ENCODE data around the gene DEGS1.
A peak's percentile ranks its signal among the peaks of the same experiment; 100 is the strongest.

Gene DEGS1

DNA sequence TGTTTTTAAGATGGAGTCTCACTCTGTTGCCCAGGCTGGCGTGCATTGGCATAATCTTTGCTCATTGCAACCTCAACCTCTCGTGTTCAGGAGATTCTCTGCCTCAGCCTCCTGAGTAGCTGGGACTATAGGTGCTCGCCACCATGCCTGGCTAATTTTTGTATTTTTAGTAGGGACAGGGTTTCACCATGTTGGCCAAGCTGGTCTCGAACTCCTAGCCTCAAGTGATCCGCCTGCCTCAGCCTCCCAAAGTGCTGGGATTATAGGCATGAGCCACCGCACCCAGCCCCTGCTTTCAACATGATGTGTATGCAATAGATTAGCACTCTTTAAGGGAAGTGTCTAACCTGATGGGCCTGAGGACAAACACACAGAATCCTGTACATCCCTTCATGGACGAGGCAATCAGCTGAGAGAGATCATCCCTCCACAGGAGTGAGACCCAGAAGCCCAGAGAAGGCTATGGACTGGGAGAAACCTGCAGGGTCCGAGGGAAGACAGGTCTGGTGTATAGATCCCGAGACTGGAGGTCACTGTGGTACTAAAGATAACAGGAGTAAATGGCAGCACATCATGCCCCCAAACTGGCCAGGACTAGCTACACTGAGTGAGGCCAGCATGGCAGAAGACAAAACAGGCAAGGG lies 5.6 kb upstream of the DEGS1 start:
- Histone ChIP-seq H3K9me2 (replicated peaks; ENCODE audit: insufficient read depth, low read length) (no peaks in the 10 kb centered on the region), H2AFZ (ENCODE audit: low read length) (no peak overlapping the region), H3K36me3 (replicated peaks; ENCODE audit: insufficient read depth, low read length) (no peaks in the 10 kb centered on the region), H3K9ac (ENCODE audit: low read length) (no peak overlapping the region), H3K4me1 (ENCODE audit: low read length) (0 out of 2 replicates have a peak, but pooled peaks cover 6% of the 10 kb centered on the region), H3F3A (ENCODE audit: insufficient read depth, low read length) (peaks cover 16% of the 10 kb centered on the region), H3K4me3 (ENCODE audit: low read length) (no peak overlapping the region), H3K4me2 (ENCODE audit: low read depth, low read length) (no peak overlapping the region), H4K20me1 (ENCODE audit: insufficient read depth, low read length) (no peaks in the 10 kb centered on the region), H3K9me3 (replicated peaks; ENCODE audit: insufficient read depth, low read length) (no peaks in the 10 kb centered on the region), H3K27ac (ENCODE audit: low read length) (no peak overlapping the region), H3K79me2 (ENCODE audit: low read length) (no peaks in the 10 kb centered on the region), H3K27me3 (replicated peaks; ENCODE audit: insufficient read depth, low read length) (no peaks in the 10 kb centered on the region)
- DNase-seq: no peak
- TF ChIP-seq EZH2phosphoT487 (IDR thresholded peaks at IDR 0.05; ENCODE audit: low read length): no peak
- TF ChIP-seq EZH2 (optimal IDR thresholded peaks at IDR 0.05; ENCODE audit: low read depth, low read length): no peak
- TF ChIP-seq, protein P1, sequence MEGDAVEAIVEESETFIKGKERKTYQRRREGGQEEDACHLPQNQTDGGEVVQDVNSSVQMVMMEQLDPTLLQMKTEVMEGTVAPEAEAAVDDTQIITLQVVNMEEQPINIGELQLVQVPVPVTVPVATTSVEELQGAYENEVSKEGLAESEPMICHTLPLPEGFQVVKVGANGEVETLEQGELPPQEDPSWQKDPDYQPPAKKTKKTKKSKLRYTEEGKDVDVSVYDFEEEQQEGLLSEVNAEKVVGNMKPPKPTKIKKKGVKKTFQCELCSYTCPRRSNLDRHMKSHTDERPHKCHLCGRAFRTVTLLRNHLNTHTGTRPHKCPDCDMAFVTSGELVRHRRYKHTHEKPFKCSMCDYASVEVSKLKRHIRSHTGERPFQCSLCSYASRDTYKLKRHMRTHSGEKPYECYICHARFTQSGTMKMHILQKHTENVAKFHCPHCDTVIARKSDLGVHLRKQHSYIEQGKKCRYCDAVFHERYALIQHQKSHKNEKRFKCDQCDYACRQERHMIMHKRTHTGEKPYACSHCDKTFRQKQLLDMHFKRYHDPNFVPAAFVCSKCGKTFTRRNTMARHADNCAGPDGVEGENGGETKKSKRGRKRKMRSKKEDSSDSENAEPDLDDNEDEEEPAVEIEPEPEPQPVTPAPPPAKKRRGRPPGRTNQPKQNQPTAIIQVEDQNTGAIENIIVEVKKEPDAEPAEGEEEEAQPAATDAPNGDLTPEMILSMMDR (IDR thresholded peaks at IDR 0.05; ENCODE audit: low read length): no peak

DNA sequence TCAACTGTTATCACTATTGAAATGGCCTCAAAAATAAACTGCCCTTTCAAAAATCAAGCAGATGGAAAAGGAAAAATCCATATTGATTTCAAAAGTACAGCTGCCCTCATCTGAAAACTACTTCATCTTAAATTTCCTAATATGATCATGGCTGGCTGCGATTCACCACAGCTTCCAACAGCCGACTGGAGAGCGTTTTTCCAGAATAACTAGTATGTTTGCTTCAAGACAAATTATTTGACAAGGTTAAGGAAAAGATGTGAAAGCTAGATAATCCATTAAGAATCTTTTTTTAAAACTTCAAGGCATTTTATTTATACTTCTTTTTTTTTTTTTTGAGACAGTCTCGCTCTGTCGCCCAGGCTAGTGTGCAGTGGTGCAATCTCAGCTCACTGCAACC lies 4.1 kb upstream of the DEGS1 start:
- 0 out of 2 replicates have a peak, but pooled peaks cover 6% of the 10 kb centered on the region for H3K4me1 ChIP-seq (ENCODE audit: low read length)
- H3K79me2 ChIP-seq (ENCODE audit: low read length): peaks cover 5% of the 10 kb centered on the region
- TF ChIP-seq, protein P1 (IDR thresholded peaks at IDR 0.05; ENCODE audit: low read length): no peak
- TF ChIP-seq EZH2 (optimal IDR thresholded peaks at IDR 0.05; ENCODE audit: low read depth, low read length) (no peak), EZH2phosphoT487 (IDR thresholded peaks at IDR 0.05; ENCODE audit: low read length) (no peak)

DNA sequence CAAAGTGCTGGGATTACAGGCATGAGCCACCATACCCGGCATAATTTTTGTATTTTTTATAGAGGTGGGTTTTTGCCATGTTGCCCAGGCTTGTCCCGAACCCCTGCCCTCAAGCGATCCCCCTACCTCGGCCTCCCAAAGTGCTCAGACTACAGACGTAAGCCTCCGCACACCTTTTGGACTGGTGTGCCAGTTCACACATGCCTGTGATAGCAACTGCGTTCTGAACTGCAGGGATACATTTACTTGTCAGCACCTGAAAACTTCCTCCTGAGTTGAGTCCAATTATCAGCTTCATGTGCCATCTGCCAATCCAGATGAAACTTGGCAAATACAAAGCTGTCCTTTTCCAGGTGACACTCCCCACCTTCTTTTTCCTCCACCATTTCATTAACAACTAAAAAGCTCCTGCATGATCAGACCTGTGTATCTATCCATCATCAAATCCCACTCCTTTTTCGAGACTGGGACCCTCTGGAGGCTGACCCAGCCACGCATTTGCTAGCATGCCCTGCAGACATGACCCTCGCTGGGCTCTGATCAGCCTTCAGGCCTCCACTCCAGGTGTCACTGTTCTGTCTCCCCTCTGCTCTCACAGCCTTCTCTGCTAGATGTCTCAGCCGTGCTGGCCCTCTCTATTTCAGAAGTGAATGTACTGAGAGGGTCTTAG lies 2.1 kb upstream of the DEGS1 start:
- H2AFZ ChIP-seq (ENCODE audit: low read length): peak overlapping the region; percentile 90; the same call in 1 of the 2 replicates
- no peak for DNase-seq
- H3K79me2 ChIP-seq (ENCODE audit: low read length): peaks cover 25% of the 10 kb centered on the region
- peaks cover 6% of the 10 kb centered on the region; the same call in 1 of the 2 replicates for H3K4me1 ChIP-seq (ENCODE audit: low read length)
- H3K9me3 ChIP-seq (replicated peaks; ENCODE audit: insufficient read depth, low read length): no peaks in the 10 kb centered on the region
- H3F3A ChIP-seq (ENCODE audit: insufficient read depth, low read length): peaks cover 25% of the 10 kb centered on the region
- H3K36me3 ChIP-seq (replicated peaks; ENCODE audit: insufficient read depth, low read length): no peaks in the 10 kb centered on the region
- peak overlapping the region; percentile 84; the same call in 1 of the 2 replicates for H3K9ac ChIP-seq (ENCODE audit: low read length)
- H3K4me3 ChIP-seq (ENCODE audit: low read length): no peak overlapping the region
- H3K27me3 ChIP-seq (replicated peaks; ENCODE audit: insufficient read depth, low read length): no peaks in the 10 kb centered on the region
- no peak overlapping the region; the same call in 1 of the 2 replicates for H3K27ac ChIP-seq (ENCODE audit: low read length)
- peak overlapping the region; percentile 75; the same call in 1 of the 2 replicates for H3K4me2 ChIP-seq (ENCODE audit: low read depth, low read length)
- TF ChIP-seq EZH2phosphoT487 (IDR thresholded peaks at IDR 0.05; ENCODE audit: low read length): no peak
- TF ChIP-seq, protein P1 (IDR thresholded peaks at IDR 0.05; ENCODE audit: low read length): no peak
- TF ChIP-seq EZH2 (optimal IDR thresholded peaks at IDR 0.05; ENCODE audit: low read depth, low read length): no peak
- H3K9me2 ChIP-seq (replicated peaks; ENCODE audit: insufficient read depth, low read length): no peaks in the 10 kb centered on the region
- H4K20me1 ChIP-seq (ENCODE audit: insufficient read depth, low read length): no peaks in the 10 kb centered on the region

More for the DNA sequence above, 4.1 kb upstream of the DEGS1 start:
- no peaks in the 10 kb centered on the region for H3K27me3 ChIP-seq (replicated peaks; ENCODE audit: insufficient read depth, low read length)
- H3K36me3 ChIP-seq (replicated peaks; ENCODE audit: insufficient read depth, low read length): no peaks in the 10 kb centered on the region
- H3K9me2 ChIP-seq (replicated peaks; ENCODE audit: insufficient read depth, low read length): no peaks in the 10 kb centered on the region
- DNase-seq: no peak
- H2AFZ ChIP-seq (ENCODE audit: low read length): no peak overlapping the region
- H3K9me3 ChIP-seq (replicated peaks; ENCODE audit: insufficient read depth, low read length): no peaks in the 10 kb centered on the region
- H3F3A ChIP-seq (ENCODE audit: insufficient read depth, low read length): peaks cover 25% of the 10 kb centered on the region
- no peaks in the 10 kb centered on the region for H4K20me1 ChIP-seq (ENCODE audit: insufficient read depth, low read length)
- no peak overlapping the region for H3K4me3 ChIP-seq (ENCODE audit: low read length)
- no peak overlapping the region for H3K9ac ChIP-seq (ENCODE audit: low read length)
- H3K27ac ChIP-seq (ENCODE audit: low read length): no peak overlapping the region
- no peak overlapping the region for H3K4me2 ChIP-seq (ENCODE audit: low read depth, low read length)

All from MM.1S (cell line).